K562 (cell line): Measurements from ENCODE around the gene KITLG. TPM values are rescaled to one million over a fixed set of nuclear protein-coding genes. Genes with fewer than 3 reads are reported as not detected.

ENCODE experiments used
- ATAC-seq: fragments of 200-7000 bp; cut with Tn5 transposase; 3 replicates; pipeline ENCODE4 v1.9.1; 2020; ENCODE audit warnings: moderate library complexity
- BruUV-seq: library from RNA; stranded (reverse); fragments of 400-500 nt; replicated peaks from 2 replicates; lab custom pipeline; 2021; lab: Mats Ljungman, UMichigan
- CTCF ChIA-PET: fragments of 300-600 bp; formaldehyde crosslinking; extraction: SDS; loops from one replicate; lab custom pipeline; 2021; ENCODE audit warnings: low intra/inter-chr PET ratio; lab: Yijun Ruan, JAX
- POLR2A ChIA-PET: fragments of 300-600, 350-650 bp; sonication (Branson Sonifier 250); formaldehyde crosslinking; extraction: SDS; loops from one replicate; lab custom pipeline; 2021; ENCODE audit warnings: antibody characterized with exemption, inconsistent platforms; lab: Yijun Ruan, JAX
- DNase-seq, 4 experiments: peaks; one replicate each; pipeline versions ENCODE4 v3.0.0 to v3.0.0-alpha.2; 2011 to 2018; ENCODE audit warnings: low spot score in 3 of 4, mixed read lengths in 3 of 4; ENCODE audit errors: extremely low read depth in 1 of 4
- FAIRE-seq: peaks from 2 replicates; lab custom pipeline; 2011; peaks lifted over from hg19 to GRCh38; lab: Jason Lieb, UNC
- H2AFZ ChIP-seq: 2 replicates; pipeline ENCODE4 v1.6.0; 2011; ENCODE audit warnings: low read depth, low read length, control low read depth, inconsistent platforms
- H3K27ac ChIP-seq: fragments of 200-600 bp; 3 replicates; pipeline ENCODE4 v1.8.0; 2011; ENCODE audit warnings: low read depth, mild to moderate bottlenecking, control low read depth, inconsistent platforms, low read length, moderate library complexity, mixed read lengths; ENCODE audit errors: extremely low read depth
- H3K27me3 ChIP-seq, 2 experiments: fragments of 300-600 bp in 1 of 2; 2 replicates in 1 of 2; 3 replicates in 1 of 2; pipeline versions ENCODE4 v1.6.0 to v1.8.0; 2011; ENCODE audit warnings: inconsistent platforms in 2 of 2, low read length in 2 of 2, mild to moderate bottlenecking in 1 of 2, mixed read lengths in 1 of 2, moderate library complexity in 1 of 2; ENCODE audit not compliant: control insufficient read depth in 2 of 2, insufficient read depth in 2 of 2
- H3K36me3 ChIP-seq: fragments of 300-600 bp; 3 replicates; pipeline ENCODE4 v1.8.0; 2011; ENCODE audit warnings: mild to moderate bottlenecking, low read length, inconsistent platforms; ENCODE audit not compliant: control insufficient read depth, insufficient read depth
- H3K4me1 ChIP-seq, 2 experiments: fragments of 200-600 bp in 1 of 2; replicated peaks in 1 of 2; 2 replicates in 1 of 2; 3 replicates in 1 of 2; pipeline versions ENCODE4 v1.5.1 to v1.8.0; 2011; ENCODE audit warnings: inconsistent platforms in 2 of 2, low read length in 2 of 2, mild to moderate bottlenecking in 1 of 2, mixed read lengths in 1 of 2, moderate library complexity in 1 of 2; ENCODE audit not compliant: control insufficient read depth in 2 of 2, insufficient read depth in 2 of 2
- H3K4me2 ChIP-seq: 2 replicates; pipeline ENCODE4 v1.6.1; 2011; ENCODE audit warnings: low read length, control low read depth, inconsistent platforms, mixed read lengths; ENCODE audit not compliant: insufficient read depth
- H3K4me3 ChIP-seq: fragments of 200-600 bp; sonication (generic), shearing (Covaris generic); 2 replicates; pipeline ENCODE4 v1.5.1; 2016; ENCODE audit warnings: control low read depth, inconsistent platforms
- H3K79me2 ChIP-seq: fragments of 200-600 bp; 3 replicates; pipeline ENCODE4 v1.8.0; 2011; ENCODE audit warnings: low read length, inconsistent platforms; ENCODE audit not compliant: control insufficient read depth, insufficient read depth
- H3K9ac ChIP-seq, 2 experiments: 2 replicates each; pipeline versions ENCODE4 v1.6.0 to v1.6.1; 2011; ENCODE audit warnings: low read depth in 2 of 2, low read length in 2 of 2, control low read depth in 1 of 2, inconsistent platforms in 1 of 2, mild to moderate bottlenecking in 1 of 2, mixed read lengths in 1 of 2; ENCODE audit not compliant: insufficient read depth in 1 of 2
- H3K9me1 ChIP-seq: one replicate; pipeline ENCODE4 v1.6.0; 2011; ENCODE audit warnings: inconsistent platforms, mild to moderate bottlenecking, low read length, moderate library complexity; ENCODE audit not compliant: control insufficient read depth, insufficient read depth
- H3K9me3 ChIP-seq: replicated peaks from 2 replicates; pipeline ENCODE4 v1.5.1; 2011; ENCODE audit warnings: low read depth, low read length, inconsistent platforms; ENCODE audit not compliant: control insufficient read depth, insufficient read depth
- H4K20me1 ChIP-seq: replicated peaks from 2 replicates; pipeline ENCODE4 v1.6.1; 2011; ENCODE audit warnings: low read length, inconsistent platforms, mixed read lengths; ENCODE audit not compliant: control insufficient read depth, insufficient read depth
- CXXC5 ChIP-seq: fragments of 250-450 bp; sonication (Bioruptor Pico); IDR thresholded peaks from 2 replicates; pipeline ENCODE4 v1.8.0; 2022; ENCODE audit warnings: inconsistent platforms, mild to moderate bottlenecking, moderate library complexity
- ETV1 ChIP-seq: fragments of 450-650 bp; conservative IDR thresholded peaks from 2 replicates; pipeline ENCODE4 v1.6.1; 2016; ENCODE audit warnings: missing genetic modification characterization, control low read depth, low read depth, missing compliant biosample characterization
- GTF2E2 ChIP-seq: fragments of 200-800 bp; sonication (Bioruptor generic); IDR thresholded peaks from 2 replicates; pipeline ENCODE4 v1.6.1; 2016; ENCODE audit warnings: missing genetic modification characterization, missing compliant biosample characterization
- MEF2A ChIP-seq: IDR thresholded peaks from 2 replicates; pipeline ENCODE4 v1.6.1; 2011; ENCODE audit warnings: low read depth, mild to moderate bottlenecking, low read length, moderate library complexity; ENCODE audit not compliant: control insufficient read depth
- MIER1 ChIP-seq: fragments of 450-650 bp; IDR thresholded peaks from 2 replicates; pipeline ENCODE4 v1.6.1; 2016; ENCODE audit warnings: antibody characterized with exemption, mild to moderate bottlenecking, low read depth
- PRPF4 ChIP-seq: fragments of 200-400 bp; formaldehyde crosslinking; IDR thresholded peaks from one replicate; pipeline ENCODE4 v1.6.1; 2017; ENCODE audit warnings: low read length, low read depth, mild to moderate bottlenecking; ENCODE audit not compliant: insufficient read depth, poor library complexity, severe bottlenecking
- ZC3H8 ChIP-seq: fragments of 450-650 bp; IDR thresholded peaks from 2 replicates; pipeline ENCODE4 v1.6.1; 2017
- ZFPM2 ChIP-seq: fragments of 250-450 bp; sonication (Bioruptor Pico); IDR thresholded peaks from 2 replicates; pipeline ENCODE4 v1.5.1; 2022; ENCODE audit warnings: mild to moderate bottlenecking
- ZNF197 ChIP-seq: fragments of 200-800 bp; sonication (Bioruptor generic); IDR thresholded peaks from 2 replicates; pipeline ENCODE4 v1.6.1; 2016; ENCODE audit warnings: low read depth, missing genetic modification characterization, missing compliant biosample characterization
- ZNF212 ChIP-seq: fragments of 450-650 bp; formaldehyde crosslinking; IDR thresholded peaks from 2 replicates; pipeline ENCODE4 v1.4.0; 2020; ENCODE audit warnings: mild to moderate bottlenecking
- WGBS: fragments of 100-300 bp; shearing (Covaris generic); methylation state at CpG from one replicate; pipeline ENCODE4 v1.1.6; 2016; ENCODE audit warnings: low coverage, mixed read lengths; ENCODE audit not compliant: insufficient coverage; ENCODE audit errors: missing lambda C conversion rate; 5-methylcytosine and 5-hydroxymethylcytosine counted together
- in situ Hi-C: fragments of 300-500 bp; cut with MboI; formaldehyde crosslinking; loops from 4 replicates; pipeline ENCODE4 v1.15.0; 2018; ENCODE audit warnings: inconsistent platforms, mixed read lengths
- intact Hi-C: fragments of 100-400 bp; cut with micrococcal nuclease; formaldehyde crosslinking; loops from 2 replicates; pipeline ENCODE4 v1.14.2; 2022
- polyA plus RNA-seq, 8 experiments: library from polyadenylated mRNA; depleted of rRNA in 4 of 8; stranded (reverse) in 5 of 8; unstranded in 3 of 8; fragments of >200 nt; fragmentation: Nextera tagmentation in 2 of 8; fragmentation: Illumina TruSeq in 1 of 8; extraction: Ambion mirVana in 2 of 8; extraction: Trizol in 1 of 8; gene quantifications; 2 replicates each; pipeline versions ENCODE4 v1.2.1 to v1.2.3, GENCODE V29; 2011 to 2014; ENCODE audit warnings: inconsistent platforms in 1 of 8, missing spikeins in 1 of 8
- total RNA-seq, 7 experiments: library from RNA; depleted of rRNA in 6 of 7; stranded (reverse); fragments of >200 nt in 6 of 7; fragmentation: Illumina TruSeq in 2 of 7; extraction: Trizol in 2 of 7; gene quantifications; 2 replicates each; pipeline versions ENCODE4 v1.2.1 to v1.2.3, GENCODE V29; 2011 to 2021; ENCODE audit warnings: low replicate concordance in 1 of 7

KITLG gene
- total and polyA plus RNA-seq, 9 of the 15 experiments (the other 6 are each of a cell fraction or from before 2014, with no cell fraction given) = 0.04 to 0.09 (median 0.04) TPM; not detected in 6

DNA sequence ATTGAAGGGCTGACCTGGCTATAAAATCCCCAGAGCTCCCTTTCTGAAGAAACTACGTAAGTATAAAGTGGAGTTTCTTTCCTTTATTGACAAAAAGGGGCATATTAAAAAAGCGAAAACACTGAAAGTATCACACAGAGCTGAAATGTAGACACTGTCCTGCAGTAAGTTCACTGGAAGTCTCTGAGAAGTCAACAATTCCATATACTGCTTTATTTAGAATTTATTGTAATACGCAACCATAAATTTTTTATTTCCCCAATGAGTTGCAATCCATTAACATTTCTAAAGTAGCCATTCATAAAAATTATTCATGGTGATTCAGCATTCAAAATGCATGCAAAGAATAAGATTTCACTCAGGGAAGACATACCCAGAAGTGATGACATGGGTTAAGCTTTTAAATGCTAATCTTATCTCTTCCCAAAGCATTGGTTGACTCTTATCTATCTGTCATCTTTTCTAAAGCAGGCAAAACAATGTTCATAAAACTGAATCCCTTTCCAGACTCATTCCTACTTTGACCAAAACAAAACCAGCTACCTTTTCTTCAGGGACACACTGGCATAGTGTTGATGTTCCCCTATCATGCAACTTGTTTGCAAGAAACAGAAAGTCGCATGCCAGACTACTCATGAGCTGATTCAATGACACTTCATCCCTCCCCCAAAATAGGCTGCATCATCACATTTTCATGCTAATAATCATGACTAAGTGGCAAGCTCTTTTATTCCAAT, 17.3 kb downstream of the KITLG start (continued):
- TF ChIP-seq ZFPM2 (no peak), ZC3H8 (no peak)

- no TSS peak for BruUV-seq
- FAIRE-seq = no peak
- H3K36me3 ChIP-seq = no peaks in the 10 kb centered on the region
- no peaks in the 10 kb centered on the region for H3K9me3 ChIP-seq
- intact Hi-C loops = no loop called here
- no peaks in the 10 kb centered on the region for H3K4me1 ChIP-seq
- H4K20me1 ChIP-seq = no peaks in the 10 kb centered on the region
- H3K4me2 ChIP-seq = no peak overlapping the region
- H3K27ac ChIP-seq = no peak overlapping the region
- in situ Hi-C loops = no loop called here
- no peak overlapping the region for H3K4me3 ChIP-seq
- no peaks in the 10 kb centered on the region for H3K9me1 ChIP-seq
- CTCF ChIA-PET = no interaction called here
- TF ChIP-seq ZNF212 (CRISPR knock-in tag) = no peak
- TF ChIP-seq CXXC5 = no peak
- no peak for TF ChIP-seq GTF2E2 (tag)
- TF ChIP-seq PRPF4 = no peak
- no peak for TF ChIP-seq ZNF197 (CRISPR knock-in tag)
- TF ChIP-seq MEF2A = no peak
- no peak for TF ChIP-seq ETV1 (tag)
- no peak for TF ChIP-seq MIER1
- H2AFZ ChIP-seq = no peak overlapping the region
- POLR2A ChIA-PET = no interaction called here
- H3K79me2 ChIP-seq = no peaks in the 10 kb centered on the region
- no peak overlapping the region for H3K9ac ChIP-seq
- WGBS = 3% methylated on average over 2 of the region's 2 CpGs
- DNase-seq = no peak
- ATAC-seq = no peak
- H3K27me3 ChIP-seq = no peaks in the 10 kb centered on the region
Measured at GRCh38 chr12:88562151-88562550, 18.1 kb downstream of the KITLG start.
